Stimulated activated naive CD8-positive, alpha-beta T cell treated with anti-CD3 and anti-CD28 coated beads, Interleukin-15, Interleukin-2, amounts not matched to agents 100 U/mL and 50 U/mL, for 24 hours (primary cell): ENCODE measurements around the gene ST6GALNAC6.

ENCODE experiments used
- ATAC-seq: fragments of 150-1000 bp; cut with Tn5 transposase; one replicate; pipeline ENCODE4 v1.10.0; 2021
- DNase-seq: peaks from one replicate; pipeline ENCODE4 v3.0.0; 2021

Gene ST6GALNAC6

GRCh38 chr9:127931092-127931881 lies 31.9 kb upstream of the ST6GALNAC6 start:
- peak; percentile 33 for DNase-seq
- ATAC-seq: peak; percentile 26

- DNase-seq (peak; percentile 79), ATAC-seq (peak; percentile 67)
Observed at GRCh38 chr9:127930231-127931091, 31.1 kb upstream of the ST6GALNAC6 start, which contains the start of gene PIP5KL1. Gene PIP5KL1, minus strand, starts transcription at chr9:127930777. Its CDS starts 25 bp downstream, at chr9:127930752.

GRCh38 chr9:127929625-127929979 lies 30.2 kb upstream of the ST6GALNAC6 start:
- ATAC-seq (no peak), DNase-seq (no peak)

- ATAC-seq (no peak), DNase-seq (no peak)
Observed at GRCh38 chr9:127928676-127929624, 29.5 kb upstream of the ST6GALNAC6 start.

- ATAC-seq (no peak), DNase-seq (no peak)
Observed at GRCh38 chr9:127927988-127928675, 28.7 kb upstream of the ST6GALNAC6 start.

- ATAC-seq (no peak), DNase-seq (peak; percentile 72)
Observed at GRCh38 chr9:127927201-127927987, 28.0 kb upstream of the ST6GALNAC6 start.

- peak; percentile 21 for DNase-seq
- ATAC-seq: no peak
Observed at GRCh38 chr9:127926906-127927200, 27.4 kb upstream of the ST6GALNAC6 start.

- DNase-seq: no peak
- no peak for ATAC-seq
Observed at GRCh38 chr9:127925959-127926905, 26.8 kb upstream of the ST6GALNAC6 start.

GRCh38 chr9:127924736-127925444 lies 25.5 kb upstream of the ST6GALNAC6 start:
- ATAC-seq (no peak), DNase-seq (no peak)

GRCh38 chr9:127923771-127924170 lies 24.4 kb upstream of the ST6GALNAC6 start:
- ATAC-seq: no peak
- DNase-seq: no peak

GRCh38 chr9:127923046-127923445 lies 23.6 kb upstream of the ST6GALNAC6 start:
- DNase-seq (no peak), ATAC-seq (no peak)

- DNase-seq: peak; percentile 84
- peak; percentile 16 for ATAC-seq
Observed at GRCh38 chr9:127921557-127922120, 22.2 kb upstream of the ST6GALNAC6 start.

GRCh38 chr9:127920794-127921193 lies 21.4 kb upstream of the ST6GALNAC6 start:
- DNase-seq: no peak
- no peak for ATAC-seq

- DNase-seq (peak; percentile 61), ATAC-seq (peak; percentile 37)
Observed at GRCh38 chr9:127919253-127919815, 19.9 kb upstream of the ST6GALNAC6 start.

GRCh38 chr9:127918183-127919107 lies 19.0 kb upstream of the ST6GALNAC6 start:
- ATAC-seq (no peak), DNase-seq (no peak)

GRCh38 chr9:127917603-127918002 lies 18.2 kb upstream of the ST6GALNAC6 start:
- no peak for ATAC-seq
- DNase-seq: no peak
